Small intestine (tissue), 7 donors: Measurements from ENCODE around the gene TSKU. TPM values are rescaled to one million over a fixed set of nuclear protein-coding genes. Genes with fewer than 3 reads are reported as not detected.
"Not testable (repeated sequence)": the region's sequence is repeated elsewhere in the genome, so short reads cannot be mapped to it uniquely, and the experiment has no call there.

Experiments used
- DNase-seq, 2 donors: peaks; one replicate each; pipeline versions ENCODE4 v3.0.0 to v3.0.0-alpha.2; 2013
- FAIRE-seq: peaks from 2 replicates; lab custom pipeline; 2012; peaks lifted over from hg19 to GRCh38; lab: Jason Lieb, UNC
- H3K27ac ChIP-seq, 3 donors: one replicate each; pipeline ENCODE4 v1.5.1; 2013; ENCODE audit warnings: low read length in 2 of 3, mild to moderate bottlenecking in 2 of 3, control low read depth in 1 of 3, inconsistent platforms in 1 of 3, low read depth in 1 of 3, moderate library complexity in 1 of 3
- H3K27me3 ChIP-seq, 3 donors: one replicate each; pipeline ENCODE4 v1.6.1; 2013; ENCODE audit warnings: low read length in 3 of 3, inconsistent platforms in 1 of 3; ENCODE audit not compliant: control insufficient read depth in 3 of 3, insufficient read depth in 3 of 3
- H3K36me3 ChIP-seq, 3 donors: one replicate each; pipeline ENCODE4 v1.6.1; 2013; ENCODE audit warnings: low read length in 3 of 3, inconsistent platforms in 1 of 3, low read depth in 1 of 3, mild to moderate bottlenecking in 1 of 3, moderate library complexity in 1 of 3; ENCODE audit not compliant: control insufficient read depth in 3 of 3, insufficient read depth in 2 of 3
- H3K4me1 ChIP-seq, 3 donors: one replicate each; pipeline ENCODE4 v1.6.1; 2013; ENCODE audit warnings: low read length in 2 of 3, inconsistent platforms in 1 of 3, low read depth in 1 of 3, mild to moderate bottlenecking in 1 of 3, moderate library complexity in 1 of 3; ENCODE audit not compliant: control insufficient read depth in 3 of 3, insufficient read depth in 2 of 3
- H3K4me3 ChIP-seq, 3 donors: one replicate each; pipeline ENCODE4 v1.5.1; 2013; ENCODE audit warnings: low read length in 3 of 3, control low read depth in 1 of 3, inconsistent platforms in 1 of 3, low read depth in 1 of 3, mild to moderate bottlenecking in 1 of 3, moderate library complexity in 1 of 3
- H3K9me3 ChIP-seq, 2 donors: one replicate each; pipeline ENCODE4 v1.6.1; 2013; ENCODE audit warnings: low read depth in 1 of 2, low read length in 1 of 2; ENCODE audit not compliant: control insufficient read depth in 2 of 2, insufficient read depth in 1 of 2
- WGBS, 3 donors: extraction: QIAGEN DNeasy Blood & Tissue Kit; methylation state at CpG; one replicate each; pipeline ENCODE4 v1.1.7; 2013; 5-methylcytosine and 5-hydroxymethylcytosine counted together
- polyA plus RNA-seq, 4 donors: library from polyadenylated mRNA; stranded (reverse) in 3 of 4; unstranded in 1 of 4; fragments of 200-250 nt in 3 of 4; fragments of 120-200 nt in 1 of 4; gene quantifications; one replicate each; pipeline versions ENCODE4 v1.2.1 to v1.2.3, GENCODE V29; 2013
- donor health status: healthy with polysubstance abuse.
- donor health status: control.
- donor health status: control.
- donor health status: Bipolar disorder and iron deficiency.
- donor health status: healthy.

Gene TSKU
- polyA plus RNA-seq, 4 donors, result 21.9 to 42.7 (median 26.2) TPM

DNA sequence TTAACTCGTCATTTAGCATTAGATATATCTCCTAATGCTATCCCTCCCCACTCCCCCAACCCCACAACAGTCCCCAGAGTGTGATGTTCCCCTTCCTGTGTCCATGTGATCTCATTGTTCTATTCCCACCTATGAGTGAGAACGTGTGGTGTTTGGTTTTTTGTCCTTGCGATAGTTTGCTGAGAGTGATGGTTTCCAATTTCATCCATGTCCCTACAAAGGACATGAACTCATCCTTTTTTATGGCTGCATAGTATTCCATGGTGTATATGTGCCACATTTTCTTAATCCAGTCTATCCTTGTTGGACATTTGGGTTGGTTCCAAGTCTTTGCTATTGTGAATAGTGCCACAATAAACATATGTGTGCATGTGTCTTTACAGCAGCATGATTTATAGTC, 43.4 kb downstream of the TSKU start:
- H3K4me1 ChIP-seq, H3K27ac ChIP-seq, DNase-seq, H3K4me3 ChIP-seq, H3K9me3 ChIP-seq, H3K36me3 ChIP-seq, H3K27me3 ChIP-seq, FAIRE-seq: not testable (repeated sequence)
- 67 to 89% (median 76%) methylated on average over 2 to 3 of the region's 3 CpGs for WGBS, 3 donors

DNA sequence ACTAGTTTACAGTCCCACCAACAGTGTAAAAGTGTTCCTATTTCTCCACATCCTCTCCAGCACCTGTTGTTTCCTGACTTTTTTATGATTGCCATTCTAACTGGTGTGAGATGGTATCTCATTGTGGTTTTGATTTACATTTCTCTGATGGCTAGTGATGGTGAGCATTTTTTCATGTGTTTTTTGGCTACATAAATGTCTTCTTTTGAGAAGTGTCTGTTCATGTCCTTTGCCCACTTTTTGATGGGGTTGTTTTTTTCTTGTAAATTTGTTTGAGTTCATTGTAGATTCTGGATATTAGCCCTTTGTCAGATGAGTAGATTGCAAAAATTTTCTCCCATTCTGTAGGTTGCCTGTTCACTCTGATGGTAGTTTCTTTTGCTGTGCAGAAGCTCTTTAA, 43.8 kb downstream of the TSKU start:
- not testable (repeated sequence) for H3K27me3 ChIP-seq, FAIRE-seq, H3K36me3 ChIP-seq, H3K4me1 ChIP-seq, DNase-seq, H3K4me3 ChIP-seq, H3K9me3 ChIP-seq, H3K27ac ChIP-seq

DNA sequence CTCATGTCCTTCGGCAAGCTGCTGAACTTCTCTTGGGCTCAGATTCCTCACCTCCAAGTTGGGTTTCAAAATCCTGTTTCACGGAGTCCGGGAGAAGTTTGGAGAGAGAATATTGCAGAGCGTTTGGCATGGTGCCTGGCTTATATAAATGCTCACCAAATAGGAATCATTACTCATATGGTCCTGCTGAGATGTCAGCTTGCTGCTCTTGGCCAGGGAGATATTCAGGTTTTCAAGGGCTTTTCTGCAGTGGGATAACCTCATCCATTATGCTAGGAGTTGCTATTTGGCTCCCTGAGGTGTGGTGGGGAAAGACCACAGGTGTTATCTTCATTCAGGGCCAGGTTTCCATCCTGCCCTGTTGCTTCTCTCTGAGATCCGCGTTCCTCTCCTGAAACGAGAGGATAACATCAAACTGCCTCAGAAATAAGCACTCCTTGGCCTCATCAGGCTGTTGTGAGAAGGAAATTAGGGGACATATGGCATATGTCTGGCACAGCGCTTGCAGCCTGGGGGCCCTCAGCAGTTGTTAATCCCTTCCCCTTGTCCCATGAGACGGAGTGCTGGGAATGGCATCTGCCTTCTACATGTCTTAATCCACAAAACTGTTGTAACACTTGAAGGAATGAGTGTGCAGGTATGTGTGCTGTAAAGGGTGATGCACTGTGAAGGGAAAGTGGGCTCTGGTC, 47.6 kb downstream of the TSKU start:
- FAIRE-seq, result no peak
- Histone ChIP-seq H3K36me3 (no peaks in the 10 kb centered on the region), H3K9me3 (no peaks in the 10 kb centered on the region), H3K4me1 (peaks cover 0 to 9% (median 0%) of the 10 kb centered on the region in 3 donors), H3K27me3 (peaks cover 0 to 6% (median 0%) of the 10 kb centered on the region in 3 donors), H3K4me3 (no peak overlapping the region), H3K27ac (no peak overlapping the region)
- no peak for DNase-seq
- 65 to 73% (median 72%) methylated on average over 9 of the region's 9 CpGs for WGBS, 3 donors

DNA sequence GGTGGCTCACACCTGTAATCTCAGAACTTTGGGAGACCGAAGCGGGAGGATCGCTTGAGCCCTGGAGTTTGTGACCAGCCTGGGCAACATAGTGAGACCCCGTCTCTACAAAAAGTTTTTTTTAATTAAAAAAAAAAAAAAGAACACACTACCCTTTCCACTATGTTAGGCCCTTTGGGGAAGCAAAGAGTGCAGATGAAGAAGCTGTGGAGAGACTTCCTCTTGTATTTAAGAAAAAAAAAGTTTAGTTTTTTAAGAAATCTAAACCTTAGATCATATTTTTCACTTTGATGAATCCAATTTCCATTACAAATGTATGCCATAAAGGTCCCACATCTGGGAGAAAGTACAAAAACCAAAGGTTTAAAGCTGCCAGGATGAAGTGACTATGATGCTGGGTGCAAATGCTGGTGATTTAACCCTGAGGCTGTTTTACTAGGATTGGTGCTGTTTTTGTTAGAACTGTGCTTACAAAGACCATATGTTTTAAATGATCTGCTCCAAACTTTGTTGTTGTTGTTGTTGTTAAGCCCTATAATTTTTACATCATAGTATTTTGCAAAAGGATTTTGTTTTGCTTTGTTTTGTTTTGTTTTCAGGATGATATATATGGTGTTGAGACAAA, 48.6 kb downstream of the TSKU start:
- 93 to 98% (median 96%) methylated on average over 4 of the region's 4 CpGs for WGBS, 3 donors
- no peak for DNase-seq
- Histone ChIP-seq H3K4me1 (peaks cover 3 to 9% (median 5%) of the 10 kb centered on the region in 3 donors), H3K9me3 (no peaks in the 10 kb centered on the region), H3K27me3 (peaks cover 0 to 6% (median 0%) of the 10 kb centered on the region in 3 donors), H3K4me3 (no peak overlapping the region), H3K27ac (no peak overlapping the region), H3K36me3 (no peaks in the 10 kb centered on the region)
- FAIRE-seq, result no peak

DNA sequence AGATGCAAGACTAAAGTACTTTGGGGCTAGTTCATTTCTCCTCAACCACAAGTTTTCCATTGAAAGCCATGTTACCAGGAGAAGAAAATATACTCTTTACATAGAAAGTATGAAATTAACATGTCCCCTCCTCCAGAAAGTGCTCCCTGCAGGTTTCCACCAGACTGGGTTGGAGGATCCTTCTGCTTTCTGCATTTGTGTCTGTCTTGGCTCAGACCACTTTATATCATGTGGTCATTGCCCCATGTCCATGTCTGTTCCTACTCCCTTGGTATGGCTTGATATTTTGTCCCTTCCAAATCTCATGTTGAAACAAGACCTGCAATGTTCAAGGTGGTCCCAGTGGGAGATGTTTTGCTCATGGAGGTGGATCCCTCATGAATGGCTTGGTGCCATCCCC, 49.2 kb downstream of the TSKU start:
- no peak overlapping the region for H3K4me3 ChIP-seq
- peaks cover 3 to 9% (median 7%) of the 10 kb centered on the region in 3 donors for H3K4me1 ChIP-seq
- no peak overlapping the region for H3K27ac ChIP-seq
- no peaks in the 10 kb centered on the region for H3K9me3 ChIP-seq
- H3K27me3 ChIP-seq, result peaks cover 0 to 6% (median 0%) of the 10 kb centered on the region in 3 donors
- DNase-seq (no peak), FAIRE-seq (no peak)
- no peaks in the 10 kb centered on the region for H3K36me3 ChIP-seq

DNA sequence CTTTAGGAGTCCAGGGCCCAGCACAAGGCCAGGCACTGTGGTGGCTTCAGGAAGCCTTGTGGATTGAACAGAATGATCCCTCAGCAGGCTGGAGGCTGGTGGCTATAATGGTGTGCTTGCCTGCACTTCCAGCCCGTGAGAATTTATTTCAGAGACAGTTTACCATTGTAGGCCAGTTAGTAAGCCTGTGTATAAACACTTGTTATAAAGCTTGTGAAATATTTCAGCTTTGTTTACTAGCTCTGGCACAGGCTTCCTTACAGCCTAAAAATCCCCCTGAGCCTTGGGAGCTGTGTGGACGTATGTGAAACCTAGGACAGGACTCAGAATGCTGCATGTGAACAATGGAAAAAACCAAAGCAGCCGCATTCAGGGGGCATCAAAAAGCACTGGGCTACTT, 51.0 kb downstream of the TSKU start:
- Histone ChIP-seq H3K27ac (no peak overlapping the region), H3K27me3 (peaks cover 0 to 6% (median 0%) of the 10 kb centered on the region in 3 donors), H3K4me3 (no peak overlapping the region), H3K4me1 (peaks cover 10 to 18% (median 10%) of the 10 kb centered on the region in 3 donors), H3K9me3 (no peaks in the 10 kb centered on the region), H3K36me3 (no peaks in the 10 kb centered on the region)
- FAIRE-seq (no peak), DNase-seq (no peak)
- WGBS, 3 donors, result 71 to 90% (median 85%) methylated on average over 3 of the region's 3 CpGs

DNA sequence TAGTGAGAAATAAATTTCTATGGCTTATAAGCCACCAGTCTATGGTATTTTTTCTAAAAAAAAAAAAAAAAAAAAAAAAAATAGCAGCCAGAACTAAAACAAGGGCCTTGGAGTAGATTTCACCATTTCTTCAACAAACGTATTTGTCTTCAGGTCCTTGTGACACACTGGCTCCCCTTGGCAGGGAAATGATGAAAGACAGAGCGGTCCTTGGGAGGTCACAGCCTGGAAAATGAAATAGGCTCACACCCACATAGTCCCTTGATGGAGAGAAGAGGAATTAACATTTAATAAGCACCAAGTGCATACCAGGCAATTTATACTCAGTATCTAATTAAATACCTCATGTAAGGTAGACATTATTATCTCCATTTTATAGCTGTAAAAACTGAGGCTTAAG, 51.9 kb downstream of the TSKU start:
- 85 to 93% (median 86%) methylated on average over 2 of the region's 2 CpGs for WGBS, 3 donors
- no peak overlapping the region for H3K4me3 ChIP-seq
- DNase-seq (no peak), FAIRE-seq (no peak)
- H3K27me3 ChIP-seq, result peaks cover 0 to 6% (median 0%) of the 10 kb centered on the region in 3 donors
- peaks cover 13 to 20% (median 17%) of the 10 kb centered on the region in 3 donors for H3K4me1 ChIP-seq
- H3K27ac ChIP-seq, result no peak overlapping the region
- H3K36me3 ChIP-seq, result no peaks in the 10 kb centered on the region
- H3K9me3 ChIP-seq, result no peaks in the 10 kb centered on the region

DNA sequence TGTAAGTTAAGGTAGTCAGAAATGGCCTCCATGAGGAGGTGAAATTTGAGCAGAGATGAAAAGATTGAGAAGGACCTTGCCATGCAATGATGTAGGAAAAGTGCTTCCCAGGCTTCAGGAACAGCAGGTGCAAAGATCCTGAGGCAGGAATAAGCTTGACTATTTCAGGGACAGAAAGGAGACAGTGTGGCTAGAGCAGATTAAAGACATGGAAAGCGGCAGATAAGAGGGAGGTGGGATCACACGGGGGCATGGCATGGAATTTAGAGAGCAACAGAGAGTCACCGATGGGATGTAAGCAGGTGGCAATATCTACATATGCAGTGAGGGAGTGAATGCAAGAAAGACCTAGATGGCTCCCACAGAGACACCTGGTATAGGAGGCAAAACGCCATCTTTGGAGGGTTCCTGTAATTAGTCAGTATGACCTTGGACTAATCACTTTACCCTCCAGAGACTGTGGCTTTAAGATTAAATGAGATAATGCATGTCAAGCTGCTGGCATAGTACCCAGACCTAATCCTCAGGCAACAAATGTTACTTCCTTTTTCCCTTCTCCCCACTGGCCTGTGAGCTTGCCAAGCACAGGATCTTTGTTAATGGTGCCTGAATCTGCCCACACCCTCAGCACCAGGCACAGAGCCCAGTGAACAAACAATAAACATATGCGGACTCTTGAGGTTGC, 52.9 kb downstream of the TSKU start:
- H3K4me1 ChIP-seq, result peaks cover 8 to 20% (median 13%) of the 10 kb centered on the region in 3 donors
- H3K27me3 ChIP-seq, result no peaks in the 10 kb centered on the region
- H3K9me3 ChIP-seq, result no peaks in the 10 kb centered on the region
- no peaks in the 10 kb centered on the region for H3K36me3 ChIP-seq
- 31 to 59% (median 38%) methylated on average over 5 of the region's 5 CpGs for WGBS, 3 donors
- no peak overlapping the region for H3K4me3 ChIP-seq
- FAIRE-seq (no peak), DNase-seq (peak in 1 of 2 donors; percentile 84)
- peak overlapping the region in 2 of 3 donors; percentile 8 to 56 for H3K27ac ChIP-seq
